GM18907 (cell line): ENCODE data around the gene RSBN1L.
"Not testable (repeated sequence)": the region's sequence is repeated elsewhere in the genome, so short reads cannot be mapped to it uniquely, and the experiment has no call there.

Source experiments
- ATAC-seq: cut with Tn5 transposase; IDR thresholded peaks from one replicate; pipeline ENCODE4 v1.9.1; 2021; ENCODE audit warnings: mild to moderate bottlenecking, moderate library complexity; ENCODE audit not compliant: unreplicated experiment

Gene RSBN1L

GRCh38 chr7:77696057-77696642 lies at the start of gene RSBN1L:
Gene RSBN1L (plus strand): TSS chr7:77696459. CDS start chr7:77696470, 11 bp downstream.
- peak; percentile 97 for ATAC-seq

DNA sequence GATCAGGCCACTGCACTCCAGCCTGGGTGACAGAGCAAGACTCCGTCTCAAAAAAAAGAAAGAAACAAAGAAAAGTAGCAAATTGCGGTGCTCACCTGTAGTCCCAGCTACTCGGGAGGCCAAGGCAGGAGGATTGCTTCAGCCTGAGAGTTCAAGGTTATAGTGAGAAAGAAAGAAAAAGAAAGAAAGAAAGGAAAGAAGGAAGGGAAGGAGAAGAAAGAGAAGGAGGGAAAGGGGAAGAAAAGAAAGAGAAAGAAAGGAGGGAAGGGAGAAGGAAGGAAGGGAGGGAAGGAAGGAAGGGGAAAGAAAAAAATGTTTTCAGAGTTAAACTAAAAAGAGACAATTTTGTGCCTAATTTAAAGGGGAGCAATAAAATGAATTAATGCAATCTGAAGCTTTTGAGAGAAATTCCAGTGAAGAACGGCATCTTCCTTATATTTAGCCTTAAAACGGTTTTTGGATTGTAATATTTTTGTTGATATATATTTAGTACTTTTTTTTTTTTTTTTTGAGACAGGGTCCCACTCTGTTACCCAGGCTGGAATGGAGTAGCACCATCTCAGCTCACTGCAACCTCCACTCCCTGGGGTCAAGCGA lies 47.4 kb upstream of the RSBN1L start:
- ATAC-seq: no peak

GRCh38 chr7:77649716-77650349 lies 46.4 kb upstream of the RSBN1L start:
- no peak for ATAC-seq

GRCh38 chr7:77651575-77652162 lies 44.6 kb upstream of the RSBN1L start:
- no peak for ATAC-seq

- not testable (repeated sequence) for ATAC-seq
Observed at GRCh38 chr7:77652826-77653225, 43.4 kb upstream of the RSBN1L start.

- ATAC-seq: no peak
Observed at GRCh38 chr7:77653572-77653971, 42.7 kb upstream of the RSBN1L start.

DNA sequence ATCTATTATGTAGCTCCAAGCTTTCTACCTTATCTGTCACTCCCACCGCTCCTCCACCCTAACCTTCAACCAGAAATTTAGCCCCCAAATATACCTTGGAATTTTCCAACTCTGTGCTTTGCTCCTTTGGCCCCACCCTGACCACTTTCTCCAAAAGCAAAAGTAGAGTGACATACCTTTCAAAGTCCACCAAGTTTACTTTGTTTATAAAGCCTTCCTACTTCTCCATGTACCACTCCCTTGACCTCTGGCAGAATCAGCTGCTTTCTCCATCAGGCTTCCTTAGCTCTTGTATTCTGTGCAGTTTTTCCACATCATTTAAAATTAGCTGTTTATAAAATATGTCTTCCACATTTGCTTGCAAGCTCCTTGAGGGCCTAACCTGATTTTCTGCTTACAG lies 40.9 kb upstream of the RSBN1L start:
- ATAC-seq: no peak

DNA sequence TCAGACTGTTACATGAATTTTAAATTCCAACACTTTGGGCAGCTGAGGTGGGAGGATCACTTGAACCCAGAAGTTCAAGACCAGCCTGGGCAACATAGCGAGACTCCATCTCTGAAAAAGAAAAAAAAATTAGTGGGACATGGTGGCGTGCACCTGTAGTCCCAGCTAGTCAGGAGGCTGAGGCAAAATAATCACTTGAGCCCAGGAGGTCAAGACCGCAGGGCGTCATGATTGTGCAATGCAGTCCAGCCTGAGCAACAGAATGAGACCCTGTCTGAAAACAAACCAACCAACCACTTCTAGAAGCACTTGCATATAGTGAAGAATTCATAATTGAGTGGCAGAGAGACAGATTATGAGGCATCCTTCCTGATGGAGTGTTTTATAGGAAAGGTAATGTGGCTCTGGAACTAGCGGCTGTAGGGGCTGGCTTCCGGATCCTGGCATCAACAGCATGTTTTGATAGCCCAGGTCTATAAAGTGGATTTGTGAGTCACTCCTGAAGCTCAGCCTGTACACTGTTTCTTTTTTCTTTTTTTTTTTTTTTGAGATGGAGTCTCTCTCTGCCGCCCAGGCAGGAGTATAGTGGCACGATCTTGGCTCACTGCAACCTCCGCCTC lies 40.3 kb upstream of the RSBN1L start:
- no peak for ATAC-seq

DNA sequence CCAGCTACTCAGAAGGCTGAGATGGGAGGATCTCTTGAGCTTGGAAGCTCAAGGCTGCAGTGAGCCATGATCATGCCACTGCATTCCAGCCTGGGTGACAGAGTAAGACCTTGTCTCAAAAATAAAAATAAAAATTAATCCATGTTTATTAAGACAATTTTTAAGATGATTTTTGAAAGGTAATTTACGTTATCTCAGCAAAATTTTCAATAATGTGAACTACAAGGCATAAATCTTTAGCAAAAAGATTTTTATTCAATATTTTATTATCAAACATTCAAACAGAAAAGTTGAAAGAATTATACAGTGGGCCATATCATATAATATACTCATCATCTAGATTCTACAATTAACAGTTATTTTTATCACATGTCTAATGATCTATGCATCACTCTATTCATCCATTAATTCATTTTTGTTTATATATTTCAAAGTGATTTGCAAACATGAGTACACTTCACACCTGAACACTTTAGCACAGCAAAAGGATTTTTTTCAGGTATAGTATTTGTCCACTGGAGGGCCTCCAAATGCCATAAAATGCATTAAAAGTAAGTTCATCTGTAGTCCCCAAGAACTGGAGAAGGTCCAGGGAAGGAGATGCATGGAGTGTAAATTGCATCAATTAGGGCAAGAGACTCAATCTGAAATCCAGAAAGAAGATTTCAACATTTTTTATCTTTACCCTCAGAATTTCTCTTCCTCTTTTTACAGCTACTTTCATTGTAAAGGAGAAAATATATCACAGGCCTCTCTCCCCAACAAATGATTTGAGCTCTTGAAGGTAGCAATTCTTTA lies 38.6 kb upstream of the RSBN1L start:
- peak; percentile 53 for ATAC-seq

DNA sequence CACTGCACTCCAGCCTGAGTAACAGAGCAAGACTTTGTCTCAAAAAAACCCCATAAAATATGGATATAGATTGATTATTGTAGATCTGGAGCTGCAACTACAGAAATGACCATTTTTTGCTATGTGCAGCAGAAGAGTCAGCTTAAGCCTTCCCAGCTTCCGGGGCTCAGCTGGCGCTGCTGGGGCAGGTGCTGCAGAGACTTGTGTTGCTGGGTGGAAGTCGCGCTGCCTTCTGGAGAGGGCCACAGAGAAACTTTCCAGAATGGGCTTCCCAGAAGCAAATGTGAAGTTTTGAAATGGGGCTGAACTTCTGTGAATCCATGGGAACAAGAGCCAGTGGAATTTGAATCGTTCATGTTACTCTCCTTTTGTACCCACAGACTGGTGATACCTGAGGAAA lies 37.3 kb upstream of the RSBN1L start:
- ATAC-seq: no peak

- no peak for ATAC-seq
Observed at GRCh38 chr7:77661816-77662215, 34.4 kb upstream of the RSBN1L start.

- no peak for ATAC-seq
Observed at GRCh38 chr7:77662869-77663268, 33.4 kb upstream of the RSBN1L start.

DNA sequence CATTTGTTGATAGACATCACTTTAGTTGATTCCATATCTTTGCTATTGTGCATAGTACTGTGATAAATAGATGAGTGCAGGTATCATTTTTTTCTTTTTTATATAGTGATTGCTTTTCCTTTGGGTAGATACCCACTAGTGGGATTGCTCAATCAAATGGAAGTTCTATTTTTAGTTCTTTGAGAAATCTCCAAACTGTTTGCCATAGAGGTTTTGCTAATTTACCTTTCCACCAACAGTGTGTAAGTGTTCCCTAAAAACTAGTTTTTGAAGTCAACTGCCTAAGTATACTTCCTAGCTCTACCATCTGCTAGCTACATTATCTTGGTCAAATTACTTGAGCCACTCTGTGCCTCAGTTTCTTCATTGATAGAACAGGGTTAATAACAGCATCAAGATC lies 31.5 kb upstream of the RSBN1L start:
- ATAC-seq: no peak

DNA sequence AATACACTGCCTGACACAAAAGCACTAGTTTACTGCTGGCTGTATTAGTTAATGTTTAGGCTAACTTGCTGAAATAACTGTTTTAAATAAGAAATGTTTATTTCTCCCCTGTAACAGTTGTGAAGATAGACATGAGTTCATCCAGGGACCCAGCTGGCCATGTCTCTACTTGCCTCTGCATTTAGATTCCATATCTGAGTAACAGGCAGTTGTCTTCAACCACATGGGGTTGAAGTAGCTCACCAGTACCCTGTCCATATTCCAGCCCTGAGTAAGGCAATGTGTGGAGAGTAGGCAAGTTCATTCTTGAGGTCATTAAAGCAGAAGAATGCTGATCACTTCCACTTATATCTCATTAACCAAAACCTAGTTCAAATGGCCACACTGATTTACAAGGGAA lies 31.1 kb upstream of the RSBN1L start:
- no peak for ATAC-seq

DNA sequence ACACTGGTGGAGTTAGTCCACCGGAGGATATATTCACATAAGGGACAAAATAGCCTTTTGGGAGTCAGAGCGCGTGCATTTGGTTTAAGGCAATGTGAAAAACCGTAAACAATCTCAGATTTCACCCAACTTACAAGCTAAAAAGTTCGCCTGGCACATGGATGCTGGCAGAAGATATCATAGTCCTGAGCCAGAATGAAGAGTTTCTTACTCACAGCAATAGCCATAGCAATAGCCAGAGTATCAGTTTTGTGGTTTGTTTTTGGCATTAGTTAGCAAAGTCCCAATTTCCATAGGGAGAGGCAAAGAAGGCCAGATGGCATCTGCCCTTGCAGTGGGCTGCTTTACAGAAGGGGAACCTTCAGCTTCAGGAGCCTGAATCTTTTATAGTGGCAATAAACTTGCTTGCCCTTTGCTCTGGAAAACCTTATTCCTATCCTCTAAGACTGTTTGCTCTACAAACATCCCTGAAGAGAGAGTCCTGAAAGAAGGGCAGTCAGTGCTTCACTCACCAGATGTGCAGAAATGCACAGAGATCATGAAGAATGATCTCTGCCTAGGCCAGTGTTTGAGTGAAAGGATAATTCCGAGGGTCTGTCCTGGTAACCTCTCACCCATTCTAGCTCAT lies 28.7 kb upstream of the RSBN1L start:
- ATAC-seq: no peak

DNA sequence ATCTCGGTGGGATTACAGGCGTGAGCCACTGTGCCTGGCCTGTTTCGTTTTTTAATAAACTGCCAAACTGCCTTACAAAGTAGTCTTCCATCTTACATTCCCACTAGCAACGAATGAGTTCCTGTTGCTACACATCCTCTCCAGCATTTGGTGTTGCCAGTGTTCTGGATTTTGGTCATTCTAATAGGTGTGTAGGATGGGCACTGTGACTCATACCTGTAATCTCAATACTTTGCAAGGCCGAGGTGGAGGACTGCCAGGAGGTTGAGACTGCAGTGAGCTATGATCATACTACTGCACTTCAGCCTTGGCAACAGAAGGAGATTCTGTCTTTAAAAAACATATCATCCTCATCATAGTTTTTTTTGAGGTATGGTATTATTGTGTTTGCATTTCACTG lies 21.4 kb upstream of the RSBN1L start:
- peak; percentile 69 for ATAC-seq

DNA sequence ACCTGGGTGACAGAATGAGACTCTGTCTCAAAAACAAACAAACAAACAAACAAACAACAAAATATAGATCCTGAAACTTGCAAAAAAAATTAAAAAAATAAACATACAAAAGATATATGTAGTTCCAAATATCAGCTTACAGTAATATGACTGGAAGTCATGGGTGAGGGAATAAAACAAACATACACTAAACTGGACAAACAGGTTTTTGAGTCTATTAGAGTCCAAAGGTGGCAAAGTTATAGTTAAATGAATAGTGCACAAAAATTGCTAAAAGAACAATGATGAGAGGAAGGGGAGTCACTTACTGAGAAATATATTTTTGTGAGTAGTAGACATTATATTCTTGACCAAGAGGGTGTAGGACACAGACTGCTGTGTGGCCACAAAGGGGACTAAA lies 16.7 kb upstream of the RSBN1L start:
- ATAC-seq: no peak

- ATAC-seq: no peak
Observed at GRCh38 chr7:77680266-77680665, 16.0 kb upstream of the RSBN1L start.

DNA sequence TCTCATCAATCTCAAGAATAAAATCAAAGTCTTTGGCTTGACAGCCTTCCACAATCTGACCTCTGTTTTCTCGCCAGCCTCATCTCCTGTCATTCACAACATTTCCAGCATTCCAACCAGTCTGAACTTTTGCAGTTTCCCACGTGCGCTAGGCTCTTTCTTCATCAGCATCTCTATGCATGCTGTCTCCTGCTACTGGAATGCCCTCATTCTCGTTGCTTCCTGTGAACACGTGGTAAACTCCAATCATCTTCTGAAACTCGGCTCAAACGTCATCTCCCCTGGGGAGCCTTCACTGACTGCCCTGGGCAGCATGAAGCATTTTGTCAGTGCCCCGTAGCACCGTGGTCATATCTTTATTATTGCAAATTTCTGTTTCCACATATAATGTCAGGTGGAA lies 12.2 kb upstream of the RSBN1L start:
- no peak for ATAC-seq

- ATAC-seq: no peak
Observed at GRCh38 chr7:77685233-77685632, 11.0 kb upstream of the RSBN1L start.
